ENCODE results near the gene SNAP91.

SNAP91 gene

GRCh38 chr6:83711958-83712357 is 3.1 kb upstream of the SNAP91 start:
- no peak overlapping the region for H3K27ac ChIP-seq (ENCODE audit: insufficient read depth, low read depth, low read length, poor library complexity, severe bottlenecking)
- H3K36me3 ChIP-seq (ENCODE audit: control insufficient read depth, insufficient read depth, low read length) = no peaks in the 10 kb centered on the region
- H3K4me1 ChIP-seq (ENCODE audit: control insufficient read depth, insufficient read depth, low read length) = no peaks in the 10 kb centered on the region
- peaks cover 43% of the 10 kb centered on the region for H3K27me3 ChIP-seq (ENCODE audit: control insufficient read depth, insufficient read depth, low read length, poor library complexity, severe bottlenecking)
- no peak overlapping the region for H3K4me3 ChIP-seq (ENCODE audit: insufficient read depth, low read depth, low read length)
- peaks cover 3% of the 10 kb centered on the region for H3K9me3 ChIP-seq (ENCODE audit: control insufficient read depth, low read length)

GRCh38 chr6:83709748-83710050 is 798 bp upstream of the SNAP91 start:
- Histone ChIP-seq H3K4me1 (ENCODE audit: control insufficient read depth, insufficient read depth, low read length) (no peaks in the 10 kb centered on the region), H3K36me3 (ENCODE audit: control insufficient read depth, insufficient read depth, low read length) (no peaks in the 10 kb centered on the region), H3K27me3 (ENCODE audit: control insufficient read depth, insufficient read depth, low read length, poor library complexity, severe bottlenecking) (peaks cover 61% of the 10 kb centered on the region), H3K9me3 (ENCODE audit: control insufficient read depth, low read length) (peaks cover 3% of the 10 kb centered on the region), H3K27ac (ENCODE audit: insufficient read depth, low read depth, low read length, poor library complexity, severe bottlenecking) (no peak overlapping the region), H3K4me3 (ENCODE audit: insufficient read depth, low read depth, low read length) (peak overlapping the region; percentile 64)
- WGBS, 2 experiments = 42 to 52% methylated on average over 8 of the region's 8 CpGs

GRCh38 chr6:83708546-83708969 is 343 bp downstream of the SNAP91 start:
- 0% methylated on average over 52 of the region's 52 CpGs for WGBS, 2 experiments
- Histone ChIP-seq H3K4me3 (ENCODE audit: insufficient read depth, low read depth, low read length) (peak overlapping the region; percentile 64), H3K9me3 (ENCODE audit: control insufficient read depth, low read length) (peaks cover 3% of the 10 kb centered on the region), H3K27me3 (ENCODE audit: control insufficient read depth, insufficient read depth, low read length, poor library complexity, severe bottlenecking) (peaks cover 61% of the 10 kb centered on the region), H3K36me3 (ENCODE audit: control insufficient read depth, insufficient read depth, low read length) (no peaks in the 10 kb centered on the region), H3K4me1 (ENCODE audit: control insufficient read depth, insufficient read depth, low read length) (no peaks in the 10 kb centered on the region), H3K27ac (ENCODE audit: insufficient read depth, low read depth, low read length, poor library complexity, severe bottlenecking) (no peak overlapping the region)

- Histone ChIP-seq H3K4me3 (ENCODE audit: insufficient read depth, low read depth, low read length) (peak overlapping the region; percentile 64), H3K27ac (ENCODE audit: insufficient read depth, low read depth, low read length, poor library complexity, severe bottlenecking) (no peak overlapping the region), H3K4me1 (ENCODE audit: control insufficient read depth, insufficient read depth, low read length) (no peaks in the 10 kb centered on the region), H3K9me3 (ENCODE audit: control insufficient read depth, low read length) (peaks cover 3% of the 10 kb centered on the region), H3K27me3 (ENCODE audit: control insufficient read depth, insufficient read depth, low read length, poor library complexity, severe bottlenecking) (peaks cover 61% of the 10 kb centered on the region), H3K36me3 (ENCODE audit: control insufficient read depth, insufficient read depth, low read length) (no peaks in the 10 kb centered on the region)
- WGBS, 2 experiments = 1% methylated on average over 53 of the region's 53 CpGs
These were observed 914 bp downstream of the SNAP91 start for GRCh38 chr6:83707829-83708545.

GRCh38 chr6:83702749-83703148 is 6.2 kb downstream of the SNAP91 start:
- no peak overlapping the region for H3K4me3 ChIP-seq (ENCODE audit: insufficient read depth, low read depth, low read length)
- peaks cover 26% of the 10 kb centered on the region for H3K27me3 ChIP-seq (ENCODE audit: control insufficient read depth, insufficient read depth, low read length, poor library complexity, severe bottlenecking)
- no peaks in the 10 kb centered on the region for H3K9me3 ChIP-seq (ENCODE audit: control insufficient read depth, low read length)
- H3K36me3 ChIP-seq (ENCODE audit: control insufficient read depth, insufficient read depth, low read length) = no peaks in the 10 kb centered on the region
- 80% methylated on average over 1 of the region's 2 CpGs; no CpG with 5 or more reads in 1 of the 2 experiments for WGBS, 2 experiments
- no peaks in the 10 kb centered on the region for H3K4me1 ChIP-seq (ENCODE audit: control insufficient read depth, insufficient read depth, low read length)
- H3K27ac ChIP-seq (ENCODE audit: insufficient read depth, low read depth, low read length, poor library complexity, severe bottlenecking) = no peak overlapping the region

GRCh38 chr6:83702077-83702476 is 6.8 kb downstream of the SNAP91 start:
- WGBS, 2 experiments = 100% methylated on average over 1 of the region's 1 CpG; no CpG with 5 or more reads in 1 of the 2 experiments
- H3K27me3 ChIP-seq (ENCODE audit: control insufficient read depth, insufficient read depth, low read length, poor library complexity, severe bottlenecking) = peaks cover 19% of the 10 kb centered on the region

GRCh38 chr6:83696674-83697073 is 12.2 kb downstream of the SNAP91 start:
- Histone ChIP-seq H3K4me1 (ENCODE audit: control insufficient read depth, insufficient read depth, low read length) (no peaks in the 10 kb centered on the region), H3K36me3 (ENCODE audit: control insufficient read depth, insufficient read depth, low read length) (no peaks in the 10 kb centered on the region), H3K27ac (ENCODE audit: insufficient read depth, low read depth, low read length, poor library complexity, severe bottlenecking) (no peak overlapping the region), H3K4me3 (ENCODE audit: insufficient read depth, low read depth, low read length) (no peak overlapping the region), H3K27me3 (ENCODE audit: control insufficient read depth, insufficient read depth, low read length, poor library complexity, severe bottlenecking) (no peaks in the 10 kb centered on the region), H3K9me3 (ENCODE audit: control insufficient read depth, low read length) (no peaks in the 10 kb centered on the region)
- 91 to 94% methylated on average over 1 of the region's 1 CpG for WGBS, 2 experiments

More at GRCh38 chr6:83702077-83702476, 6.8 kb downstream of the SNAP91 start:
- no peaks in the 10 kb centered on the region for H3K9me3 ChIP-seq (ENCODE audit: control insufficient read depth, low read length)
- H3K4me1 ChIP-seq (ENCODE audit: control insufficient read depth, insufficient read depth, low read length) = no peaks in the 10 kb centered on the region
- no peak overlapping the region for H3K27ac ChIP-seq (ENCODE audit: insufficient read depth, low read depth, low read length, poor library complexity, severe bottlenecking)
- H3K36me3 ChIP-seq (ENCODE audit: control insufficient read depth, insufficient read depth, low read length) = no peaks in the 10 kb centered on the region
- H3K4me3 ChIP-seq (ENCODE audit: insufficient read depth, low read depth, low read length) = no peak overlapping the region

- 91 to 95% methylated on average over 3 of the region's 3 CpGs for WGBS, 2 experiments
- no peaks in the 10 kb centered on the region for H3K4me1 ChIP-seq (ENCODE audit: control insufficient read depth, insufficient read depth, low read length)
- no peak overlapping the region for H3K4me3 ChIP-seq (ENCODE audit: insufficient read depth, low read depth, low read length)
- no peaks in the 10 kb centered on the region for H3K9me3 ChIP-seq (ENCODE audit: control insufficient read depth, low read length)
- no peak overlapping the region for H3K27ac ChIP-seq (ENCODE audit: insufficient read depth, low read depth, low read length, poor library complexity, severe bottlenecking)
- H3K36me3 ChIP-seq (ENCODE audit: control insufficient read depth, insufficient read depth, low read length) = no peaks in the 10 kb centered on the region
- H3K27me3 ChIP-seq (ENCODE audit: control insufficient read depth, insufficient read depth, low read length, poor library complexity, severe bottlenecking) = no peaks in the 10 kb centered on the region
These were observed 23.4 kb downstream of the SNAP91 start for GRCh38 chr6:83685481-83685880.

- H3K27me3 ChIP-seq (ENCODE audit: control insufficient read depth, insufficient read depth, low read length, poor library complexity, severe bottlenecking) = no peaks in the 10 kb centered on the region
- no peak overlapping the region for H3K4me3 ChIP-seq (ENCODE audit: insufficient read depth, low read depth, low read length)
- H3K27ac ChIP-seq (ENCODE audit: insufficient read depth, low read depth, low read length, poor library complexity, severe bottlenecking) = no peak overlapping the region
- H3K36me3 ChIP-seq (ENCODE audit: control insufficient read depth, insufficient read depth, low read length) = no peaks in the 10 kb centered on the region
- H3K9me3 ChIP-seq (ENCODE audit: control insufficient read depth, low read length) = no peaks in the 10 kb centered on the region
- no peaks in the 10 kb centered on the region for H3K4me1 ChIP-seq (ENCODE audit: control insufficient read depth, insufficient read depth, low read length)
These were observed 31.1 kb downstream of the SNAP91 start for GRCh38 chr6:83677791-83678190.

- Histone ChIP-seq H3K4me3 (ENCODE audit: insufficient read depth, low read depth, low read length) (no peak overlapping the region), H3K36me3 (ENCODE audit: control insufficient read depth, insufficient read depth, low read length) (no peaks in the 10 kb centered on the region), H3K4me1 (ENCODE audit: control insufficient read depth, insufficient read depth, low read length) (no peaks in the 10 kb centered on the region), H3K27ac (ENCODE audit: insufficient read depth, low read depth, low read length, poor library complexity, severe bottlenecking) (no peak overlapping the region), H3K27me3 (ENCODE audit: control insufficient read depth, insufficient read depth, low read length, poor library complexity, severe bottlenecking) (no peaks in the 10 kb centered on the region), H3K9me3 (ENCODE audit: control insufficient read depth, low read length) (no peaks in the 10 kb centered on the region)
- 95 to 96% methylated on average over 7 of the region's 7 CpGs for WGBS, 2 experiments
These were observed 70.9 kb downstream of the SNAP91 start for GRCh38 chr6:83637953-83638352.

GRCh38 chr6:83636800-83637199 is 72.1 kb downstream of the SNAP91 start:
- H3K36me3 ChIP-seq (ENCODE audit: control insufficient read depth, insufficient read depth, low read length) = no peaks in the 10 kb centered on the region
- 94% methylated on average over 7 of the region's 7 CpGs for WGBS, 2 experiments
- H3K27ac ChIP-seq (ENCODE audit: insufficient read depth, low read depth, low read length, poor library complexity, severe bottlenecking) = no peak overlapping the region
- H3K9me3 ChIP-seq (ENCODE audit: control insufficient read depth, low read length) = no peaks in the 10 kb centered on the region
- H3K4me3 ChIP-seq (ENCODE audit: insufficient read depth, low read depth, low read length) = no peak overlapping the region
- H3K27me3 ChIP-seq (ENCODE audit: control insufficient read depth, insufficient read depth, low read length, poor library complexity, severe bottlenecking) = no peaks in the 10 kb centered on the region
- H3K4me1 ChIP-seq (ENCODE audit: control insufficient read depth, insufficient read depth, low read length) = no peaks in the 10 kb centered on the region

Data from ectodermal cell (in vitro differentiated cells).